ENCODE measurements around the gene TSPAN33. TPM values are rescaled to one million over a fixed set of nuclear protein-coding genes. Genes with fewer than 3 reads are reported as not detected.
A peak's percentile ranks its signal among the peaks of the same experiment; 100 is the strongest.

TSPAN33 gene
- total and polyA plus RNA-seq, 2 of the 13 experiments (the other 11 are each of a cell fraction or from before 2014, with no cell fraction given), result 15.3 to 16.5 TPM

DNA sequence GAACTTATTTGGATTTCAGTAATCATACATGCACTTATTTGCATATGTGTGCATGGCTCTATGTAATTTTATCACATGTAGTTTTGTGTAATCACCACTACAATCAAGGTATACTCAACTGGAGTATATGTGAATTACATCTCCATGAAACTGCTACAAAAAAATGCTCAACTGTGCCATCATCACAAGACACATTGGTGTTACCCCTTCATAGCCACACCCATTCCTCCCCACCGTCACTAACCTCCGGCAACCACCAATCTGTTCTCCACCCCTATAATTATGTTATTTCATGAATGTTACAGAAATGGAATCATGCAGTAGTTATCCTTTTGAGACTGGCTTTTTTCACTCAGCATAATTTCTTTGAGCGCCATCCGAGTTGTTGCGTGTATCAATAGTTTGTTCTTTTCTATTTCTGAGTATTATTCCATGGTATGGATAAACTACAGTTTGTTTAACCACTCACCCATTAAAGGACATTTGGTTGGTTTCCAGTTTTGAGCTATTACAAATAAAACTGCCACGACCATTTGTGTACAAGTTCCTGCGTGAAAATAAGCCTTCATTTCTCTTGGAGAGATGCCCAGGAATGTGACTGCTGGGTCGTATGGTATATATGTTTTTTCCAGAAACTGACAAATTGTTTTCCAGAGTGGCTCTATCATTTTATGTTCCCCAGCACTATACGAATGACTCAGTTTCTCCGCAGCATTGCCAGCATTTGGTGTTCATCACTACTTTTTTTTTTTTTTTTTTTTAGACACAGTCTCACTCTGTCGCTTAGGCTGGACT is 32.6 kb downstream of the TSPAN33 start (continued):
- TF ChIP-seq ZNF276 (CRISPR knock-in tag; IDR thresholded peaks at IDR 0.05; ENCODE audit: low read depth) (no peak), ZNF607 (CRISPR knock-in tag; IDR thresholded peaks at IDR 0.05; ENCODE audit: borderline replicate concordance) (no peak)

DNA sequence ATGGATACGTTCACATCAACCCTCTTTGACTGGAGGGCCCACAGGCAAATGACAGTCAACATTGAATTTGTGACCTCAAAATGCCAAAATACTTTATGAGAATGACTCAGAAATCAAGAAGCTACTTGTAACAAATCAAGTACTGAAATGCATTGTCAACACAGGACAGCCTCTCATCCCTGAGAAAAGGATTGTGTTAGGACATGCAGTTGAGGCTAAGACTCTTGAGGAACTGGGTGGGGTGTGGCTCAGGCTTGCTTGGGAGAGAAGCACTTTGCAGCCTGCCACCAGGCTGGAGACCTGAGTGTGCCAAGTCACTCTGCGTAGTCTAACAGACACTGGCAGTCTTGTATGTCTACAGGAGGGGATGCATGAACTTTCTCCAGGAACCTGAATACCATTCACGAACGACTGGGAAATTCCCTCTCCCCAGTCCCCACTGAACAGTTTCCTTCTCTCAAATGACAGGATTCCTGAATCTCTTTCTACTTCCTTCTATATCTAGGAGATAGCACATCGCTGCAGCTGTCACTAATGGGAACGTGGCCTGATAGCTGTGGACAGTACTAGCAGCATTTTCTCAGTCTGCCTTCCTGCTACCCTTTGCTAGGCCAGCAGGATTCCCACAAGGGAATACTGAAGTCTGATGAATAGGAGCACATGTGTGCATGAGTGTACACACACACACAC is 40.6 kb downstream of the TSPAN33 start:
- no peak for FAIRE-seq
- H4K20me1 ChIP-seq (ENCODE audit: insufficient read depth, low read length), result no peaks in the 10 kb centered on the region
- WGBS (ENCODE audit: low lambda C conversion rate), result 15% methylated on average over 5 of the region's 6 CpGs
- H3K27ac ChIP-seq (ENCODE audit: extremely low read length, insufficient read depth, low read length), result no peak overlapping the region
- POLR2A ChIA-PET, result no interaction called here
- H3K4me3 ChIP-seq (replicated peaks in 1 of 3; ENCODE audit: insufficient read depth in 1 of 3, low read depth in 2 of 3, low read length in 3 of 3), result no peak overlapping the region
- peaks cover 42% of the 10 kb centered on the region for H3K4me1 ChIP-seq (ENCODE audit: insufficient read depth, low read length)
- in situ Hi-C loops (cut with HindIII; ENCODE audit: extremely low pct_ligation_motif_present, low pct_unique_long_range_greater_than_20kb) (no loop called here), intact Hi-C loops (cut with micrococcal nuclease; ENCODE audit: unreplicated experiment) (no loop called here)
- TF ChIP-seq FOSL2 (CRISPR knock-in tag; IDR thresholded peaks at IDR 0.05) (no peak), ZNF121 (CRISPR knock-in tag; IDR thresholded peaks at IDR 0.05) (peak; percentile 2; the same call in 1 of the 2 replicates), UBTF (CRISPR knock-in tag; IDR thresholded peaks at IDR 0.05) (no peak)
- TF ChIP-seq, protein P1, sequence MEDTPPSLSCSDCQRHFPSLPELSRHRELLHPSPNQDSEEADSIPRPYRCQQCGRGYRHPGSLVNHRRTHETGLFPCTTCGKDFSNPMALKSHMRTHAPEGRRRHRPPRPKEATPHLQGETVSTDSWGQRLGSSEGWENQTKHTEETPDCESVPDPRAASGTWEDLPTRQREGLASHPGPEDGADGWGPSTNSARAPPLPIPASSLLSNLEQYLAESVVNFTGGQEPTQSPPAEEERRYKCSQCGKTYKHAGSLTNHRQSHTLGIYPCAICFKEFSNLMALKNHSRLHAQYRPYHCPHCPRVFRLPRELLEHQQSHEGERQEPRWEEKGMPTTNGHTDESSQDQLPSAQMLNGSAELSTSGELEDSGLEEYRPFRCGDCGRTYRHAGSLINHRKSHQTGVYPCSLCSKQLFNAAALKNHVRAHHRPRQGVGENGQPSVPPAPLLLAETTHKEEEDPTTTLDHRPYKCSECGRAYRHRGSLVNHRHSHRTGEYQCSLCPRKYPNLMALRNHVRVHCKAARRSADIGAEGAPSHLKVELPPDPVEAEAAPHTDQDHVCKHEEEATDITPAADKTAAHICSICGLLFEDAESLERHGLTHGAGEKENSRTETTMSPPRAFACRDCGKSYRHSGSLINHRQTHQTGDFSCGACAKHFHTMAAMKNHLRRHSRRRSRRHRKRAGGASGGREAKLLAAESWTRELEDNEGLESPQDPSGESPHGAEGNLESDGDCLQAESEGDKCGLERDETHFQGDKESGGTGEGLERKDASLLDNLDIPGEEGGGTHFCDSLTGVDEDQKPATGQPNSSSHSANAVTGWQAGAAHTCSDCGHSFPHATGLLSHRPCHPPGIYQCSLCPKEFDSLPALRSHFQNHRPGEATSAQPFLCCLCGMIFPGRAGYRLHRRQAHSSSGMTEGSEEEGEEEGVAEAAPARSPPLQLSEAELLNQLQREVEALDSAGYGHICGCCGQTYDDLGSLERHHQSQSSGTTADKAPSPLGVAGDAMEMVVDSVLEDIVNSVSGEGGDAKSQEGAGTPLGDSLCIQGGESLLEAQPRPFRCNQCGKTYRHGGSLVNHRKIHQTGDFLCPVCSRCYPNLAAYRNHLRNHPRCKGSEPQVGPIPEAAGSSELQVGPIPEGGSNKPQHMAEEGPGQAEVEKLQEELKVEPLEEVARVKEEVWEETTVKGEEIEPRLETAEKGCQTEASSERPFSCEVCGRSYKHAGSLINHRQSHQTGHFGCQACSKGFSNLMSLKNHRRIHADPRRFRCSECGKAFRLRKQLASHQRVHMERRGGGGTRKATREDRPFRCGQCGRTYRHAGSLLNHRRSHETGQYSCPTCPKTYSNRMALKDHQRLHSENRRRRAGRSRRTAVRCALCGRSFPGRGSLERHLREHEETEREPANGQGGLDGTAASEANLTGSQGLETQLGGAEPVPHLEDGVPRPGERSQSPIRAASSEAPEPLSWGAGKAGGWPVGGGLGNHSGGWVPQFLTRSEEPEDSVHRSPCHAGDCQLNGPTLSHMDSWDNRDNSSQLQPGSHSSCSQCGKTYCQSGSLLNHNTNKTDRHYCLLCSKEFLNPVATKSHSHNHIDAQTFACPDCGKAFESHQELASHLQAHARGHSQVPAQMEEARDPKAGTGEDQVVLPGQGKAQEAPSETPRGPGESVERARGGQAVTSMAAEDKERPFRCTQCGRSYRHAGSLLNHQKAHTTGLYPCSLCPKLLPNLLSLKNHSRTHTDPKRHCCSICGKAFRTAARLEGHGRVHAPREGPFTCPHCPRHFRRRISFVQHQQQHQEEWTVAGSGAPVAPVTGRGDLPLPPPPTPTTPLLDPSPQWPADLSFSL (CRISPR knock-in tag; IDR thresholded peaks at IDR 0.05), result 0 out of 2 replicates have a peak, but pooled peaks have one; percentile 32
- no peaks in the 10 kb centered on the region for H3K36me3 ChIP-seq (replicated peaks in 1 of 2; ENCODE audit: control insufficient read depth in 1 of 2, insufficient read depth in 2 of 2, low read length in 2 of 2)
- H3K9me3 ChIP-seq (ENCODE audit: low read length), result no peaks in the 10 kb centered on the region
- H3K9ac ChIP-seq (ENCODE audit: insufficient read depth, low read depth, low read length), result no peak overlapping the region
- no TSS peak for BruUV-seq (replicated peaks)
- H3K79me2 ChIP-seq (ENCODE audit: insufficient read depth, low read length), result peaks cover 10% of the 10 kb centered on the region
- DNase-seq (ENCODE audit: low spot score), result no peak
- H3K27me3 ChIP-seq (ENCODE audit: control insufficient read depth in 1 of 2, insufficient read depth in 2 of 2, low read length in 2 of 2), result no peaks in the 10 kb centered on the region; a peak in 1 of 5 replicates
- peak; percentile 14; the same call in 2 of the 3 replicates for ATAC-seq
- CTCF ChIA-PET (ENCODE audit: low intra/inter-chr PET ratio, low total read pairs), result no interaction called here
- no peak overlapping the region for H3K4me2 ChIP-seq (ENCODE audit: low read depth, low read length)
- H2AFZ ChIP-seq (ENCODE audit: low read length), result no peak overlapping the region

All from HepG2 (cell line).